Activated CD8-positive, alpha-beta memory T cell treated with anti-CD3 and anti-CD28 coated beads, Interleukin-2, amount 50 U/mL, for 1 hour (primary cell): ENCODE results near the gene TESMIN.

Experiments
- DNase-seq: peaks from one replicate; pipeline ENCODE4 v3.0.0-alpha.2; 2020; ENCODE audit errors: extremely low read depth

Gene TESMIN

DNA sequence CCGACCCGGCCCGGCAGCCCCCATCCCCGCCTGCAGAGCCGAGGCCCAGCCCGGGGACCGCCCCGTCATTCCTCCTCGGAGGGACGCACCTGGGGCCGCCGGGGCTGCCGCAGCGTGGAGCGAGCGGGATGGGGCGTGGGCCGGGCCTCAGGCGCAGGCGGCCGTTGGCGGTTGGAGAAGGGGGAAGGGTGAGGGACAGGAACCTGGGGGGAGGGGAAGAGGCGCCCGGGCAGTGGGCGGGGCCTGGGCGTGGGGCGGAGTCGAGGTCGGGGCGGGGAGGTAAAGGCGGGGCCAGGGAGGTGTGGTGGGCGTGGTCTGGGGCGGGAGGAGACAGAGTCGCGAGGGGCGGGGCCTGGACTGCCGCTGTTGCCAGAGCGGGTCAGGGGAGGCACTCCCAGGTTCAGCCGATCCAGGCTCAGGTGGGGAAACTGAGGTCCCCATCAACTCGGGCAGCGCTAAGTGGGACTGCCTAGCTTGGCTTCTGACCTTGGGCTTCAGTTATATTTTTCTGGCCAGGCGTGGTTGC lies at the start of gene TESMIN:
TSS of gene TESMIN (minus strand) at position 190 of the 526 bp plus-strand sequence. CDS start 860 bp downstream, outside the sequence.
- peak; percentile 75 for DNase-seq

DNA sequence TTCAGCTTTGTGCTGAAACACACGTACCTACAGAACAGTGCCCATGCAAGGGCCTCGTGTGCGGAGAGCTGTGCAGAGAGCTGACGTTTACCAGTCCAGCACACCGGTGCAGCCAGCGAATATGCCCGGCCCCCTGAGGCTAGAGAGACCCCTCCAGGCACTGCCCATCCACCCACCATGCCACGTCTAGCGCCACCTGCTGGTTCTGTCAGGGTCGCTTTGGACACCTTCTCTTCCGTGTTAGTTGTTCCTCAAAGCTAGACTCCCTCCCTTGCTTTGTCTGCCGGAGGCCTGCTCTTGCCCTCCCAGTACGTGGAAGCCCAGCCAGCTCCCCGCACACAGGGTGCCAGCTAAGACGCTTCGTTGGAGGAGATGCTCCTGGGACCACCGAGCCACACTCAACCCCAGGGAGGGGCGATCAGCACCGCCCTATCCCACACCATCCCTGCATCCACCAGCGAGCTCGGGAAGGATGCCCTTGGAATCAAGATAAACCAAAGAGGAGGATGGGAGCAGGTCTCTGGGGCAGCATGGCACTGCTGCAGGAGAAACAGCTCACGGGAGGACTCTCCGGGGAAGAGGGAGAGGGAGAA lies 47.0 kb upstream of the TESMIN start:
- no peak for DNase-seq

DNA sequence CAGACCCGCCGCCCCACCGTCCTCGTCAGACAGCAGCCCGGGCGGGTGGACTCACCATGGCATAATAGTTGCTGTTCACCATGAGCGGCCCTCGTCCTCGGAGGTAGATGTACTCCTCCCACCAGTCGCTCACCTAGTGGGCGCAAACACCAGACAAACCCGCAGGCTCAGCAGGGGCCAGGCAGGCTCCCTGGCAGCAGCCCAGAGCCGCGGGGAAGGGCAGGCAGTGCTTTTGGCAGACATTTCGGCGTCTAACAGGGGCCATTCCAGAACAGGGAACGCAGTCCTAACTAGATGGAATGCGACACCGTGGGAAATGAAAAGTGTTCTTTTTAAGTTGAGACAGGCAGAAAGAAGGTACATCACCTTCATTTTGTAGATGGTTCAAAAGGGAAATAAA lies 45.5 kb upstream of the TESMIN start:
- no peak for DNase-seq

DNA sequence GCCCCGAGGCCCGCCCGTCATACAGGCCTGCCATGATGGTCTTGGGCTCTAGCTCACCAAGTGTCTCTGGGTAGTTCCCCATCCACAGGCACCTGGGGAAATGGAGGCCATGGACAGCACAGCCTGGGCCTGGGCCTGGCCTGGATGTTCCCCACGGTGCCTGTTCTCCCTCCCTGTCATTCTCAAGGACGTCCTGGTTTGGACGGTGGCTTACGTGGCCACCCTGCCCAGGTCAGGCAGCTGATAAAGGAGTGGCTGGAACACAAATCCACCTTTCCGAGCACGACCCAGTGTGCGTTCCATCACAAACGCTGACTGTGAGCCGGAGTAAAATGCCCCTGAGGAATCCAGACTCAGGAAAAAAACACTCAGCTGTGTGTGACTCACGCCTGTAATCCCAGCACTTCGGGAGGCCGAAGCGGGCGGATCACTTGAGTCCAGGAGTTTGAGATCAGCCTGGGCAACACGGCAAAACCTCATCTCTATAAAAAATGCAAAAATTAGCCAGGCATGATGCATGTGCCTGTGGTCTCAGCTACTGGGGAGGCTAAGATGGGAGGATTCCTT lies 41.2 kb upstream of the TESMIN start:
- DNase-seq, result no peak

DNA sequence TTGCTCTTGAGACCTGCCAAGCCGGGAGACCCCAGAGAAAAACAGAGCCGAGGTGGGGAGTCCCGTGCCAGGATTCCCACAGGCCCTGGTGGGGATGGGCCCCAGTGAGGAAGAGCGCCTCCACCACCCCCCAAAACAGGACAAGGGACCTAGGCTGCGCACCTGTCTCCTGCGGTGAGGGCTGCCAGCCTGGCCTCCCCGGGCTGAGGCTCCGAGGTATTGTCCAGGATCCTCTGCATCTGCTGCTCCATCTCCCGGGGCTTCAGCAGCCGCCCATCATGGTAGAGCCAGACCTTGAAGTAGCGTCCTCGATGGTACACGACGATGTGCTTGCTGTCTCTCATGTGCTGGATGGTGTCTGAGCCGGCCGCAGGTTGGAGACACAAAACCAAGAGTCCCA lies 33.3 kb upstream of the TESMIN start:
- DNase-seq, result no peak

DNA sequence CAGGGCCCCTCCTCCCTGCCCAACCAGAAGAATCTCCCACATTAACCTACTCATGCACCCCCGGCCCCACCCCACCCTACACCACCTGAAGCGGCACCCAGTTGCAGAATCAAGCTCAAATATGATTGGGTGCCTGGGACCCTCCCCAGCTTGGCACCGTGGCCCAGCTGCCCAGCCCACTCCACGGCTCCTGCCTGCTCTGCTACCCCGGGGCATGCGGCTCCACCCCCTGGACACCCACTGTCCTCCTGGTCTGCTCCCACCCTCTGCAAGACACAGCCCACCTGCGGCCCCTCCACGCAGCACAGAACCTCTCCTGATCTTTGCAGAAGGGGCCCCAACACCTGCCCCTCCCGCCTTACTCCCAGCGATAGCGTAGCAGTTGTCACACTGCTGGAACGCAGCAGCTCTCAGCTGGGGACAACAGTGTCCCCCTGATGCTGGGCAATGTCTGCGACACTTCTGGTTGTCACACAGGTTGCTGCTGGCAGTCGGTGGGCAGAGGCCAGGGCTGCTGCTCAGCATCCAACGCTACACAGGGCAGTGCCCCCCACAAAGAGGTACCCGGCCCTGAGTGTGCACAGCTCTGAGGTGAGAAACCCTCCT lies 32.0 kb upstream of the TESMIN start:
- DNase-seq, result no peak

DNA sequence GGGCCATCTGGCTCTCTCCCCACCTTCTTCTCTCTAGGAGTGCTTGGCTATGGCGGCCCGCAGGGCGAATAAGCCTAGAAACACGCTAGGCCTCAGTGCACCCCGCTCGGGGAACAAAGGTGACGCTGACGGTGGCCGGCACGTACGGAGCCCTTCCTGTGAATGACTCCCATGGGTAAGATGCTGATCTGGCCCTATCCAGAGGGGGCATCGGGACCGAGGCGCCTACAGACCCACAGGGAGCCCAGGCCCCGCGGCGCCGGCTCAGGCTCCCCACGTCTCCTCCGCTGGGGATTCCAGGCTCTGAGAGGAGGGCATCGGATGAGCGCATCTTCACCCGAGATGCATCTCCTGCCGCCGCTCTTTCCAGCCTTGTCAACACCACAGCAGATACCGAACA lies 31.4 kb upstream of the TESMIN start:
- DNase-seq, result no peak

- no peak for DNase-seq
Measured at GRCh38 chr11:68780829-68781228, 29.5 kb upstream of the TESMIN start.

DNA sequence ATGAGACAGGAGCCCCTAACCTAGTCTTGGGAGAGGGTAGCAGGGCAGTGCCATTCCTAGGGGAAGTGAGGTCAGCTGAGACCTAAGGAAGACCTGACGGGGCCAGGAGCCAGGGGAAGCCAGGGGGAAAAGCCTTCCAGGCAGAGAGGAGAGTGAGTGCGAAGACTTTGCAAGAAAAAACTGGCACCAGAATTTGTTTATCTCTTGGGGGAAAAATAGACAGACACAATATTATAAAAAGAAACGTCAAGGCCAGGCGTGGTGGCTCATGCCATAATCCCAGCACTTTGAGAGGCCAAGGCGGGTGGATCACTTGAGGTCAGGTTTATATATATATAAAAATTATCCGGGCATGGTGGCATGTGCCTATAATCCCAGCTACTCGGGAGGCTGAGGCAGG lies 26.9 kb upstream of the TESMIN start:
- no peak for DNase-seq

GRCh38 chr11:68776442-68777235 lies 25.3 kb upstream of the TESMIN start:
- DNase-seq, result no peak

- DNase-seq, result no peak
Measured at GRCh38 chr11:68775951-68776388, 24.6 kb upstream of the TESMIN start.

- no peak for DNase-seq
Measured at GRCh38 chr11:68774194-68774585, 22.9 kb upstream of the TESMIN start.

GRCh38 chr11:68773521-68774193 lies 22.3 kb upstream of the TESMIN start:
- no peak for DNase-seq

GRCh38 chr11:68772936-68773335 lies 21.6 kb upstream of the TESMIN start:
- no peak for DNase-seq

DNA sequence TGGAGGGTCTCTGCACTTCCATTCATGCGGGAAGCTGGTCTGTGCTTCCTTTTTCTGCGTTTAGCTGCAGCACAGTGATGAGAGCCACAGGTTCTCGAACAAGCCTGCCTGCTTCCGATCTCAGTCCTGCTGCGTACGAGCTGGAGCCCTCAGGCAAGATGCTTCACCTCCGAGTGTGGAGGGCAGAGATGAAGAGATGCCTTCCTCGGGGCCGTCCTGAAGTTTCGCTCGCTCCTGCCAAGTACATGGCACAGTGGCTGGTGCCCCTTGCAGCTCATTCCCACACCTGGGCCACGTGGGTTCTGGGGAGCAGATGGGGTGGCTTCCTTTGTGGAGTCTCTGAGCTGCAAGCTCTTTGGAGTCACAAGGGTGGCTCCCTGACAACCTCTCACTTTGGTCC lies 19.5 kb upstream of the TESMIN start:
- DNase-seq, result no peak

- DNase-seq, result no peak
Measured at GRCh38 chr11:68767672-68768071, 16.4 kb upstream of the TESMIN start.

DNA sequence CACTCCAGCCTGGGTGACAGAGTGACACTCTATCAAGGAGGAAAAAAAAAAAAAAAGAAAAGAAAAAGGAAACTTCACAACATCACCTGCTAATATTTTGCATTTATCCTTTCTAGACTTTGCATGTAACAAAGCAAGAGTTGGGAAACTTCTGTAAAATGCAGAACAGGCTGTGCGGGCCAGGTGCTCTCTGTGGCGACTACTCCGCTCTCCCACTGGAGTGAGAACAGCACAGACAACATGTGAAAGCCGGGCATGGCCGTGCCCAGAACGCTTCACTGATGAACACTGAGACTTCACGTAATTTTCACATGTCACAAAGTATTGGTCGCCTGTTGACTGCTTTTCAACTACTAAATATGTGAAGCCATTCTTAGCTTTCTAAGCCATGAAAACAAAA lies 15.5 kb upstream of the TESMIN start:
- no peak for DNase-seq

DNA sequence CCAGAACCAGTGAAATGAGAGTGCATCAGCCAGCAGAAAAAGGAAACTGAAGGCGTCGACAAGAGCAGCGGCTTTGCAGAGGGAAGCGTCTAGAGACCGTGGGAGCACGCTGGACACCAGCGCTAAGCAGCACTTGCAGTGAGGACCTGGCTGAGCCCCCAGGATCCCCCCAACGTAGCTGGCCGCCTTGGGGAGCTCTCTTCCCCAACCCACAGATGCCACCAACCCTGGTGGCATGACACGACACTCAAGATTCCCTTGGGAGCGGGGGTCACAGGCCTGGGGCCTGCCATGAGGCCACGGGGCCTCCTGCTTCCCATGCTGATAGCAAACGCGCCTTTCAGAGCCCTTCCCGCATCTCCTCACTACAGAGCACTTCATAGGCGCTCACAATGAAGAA lies 13.4 kb upstream of the TESMIN start:
- DNase-seq, result no peak

- no peak for DNase-seq
Measured at GRCh38 chr11:68763926-68764657, 12.8 kb upstream of the TESMIN start.

DNA sequence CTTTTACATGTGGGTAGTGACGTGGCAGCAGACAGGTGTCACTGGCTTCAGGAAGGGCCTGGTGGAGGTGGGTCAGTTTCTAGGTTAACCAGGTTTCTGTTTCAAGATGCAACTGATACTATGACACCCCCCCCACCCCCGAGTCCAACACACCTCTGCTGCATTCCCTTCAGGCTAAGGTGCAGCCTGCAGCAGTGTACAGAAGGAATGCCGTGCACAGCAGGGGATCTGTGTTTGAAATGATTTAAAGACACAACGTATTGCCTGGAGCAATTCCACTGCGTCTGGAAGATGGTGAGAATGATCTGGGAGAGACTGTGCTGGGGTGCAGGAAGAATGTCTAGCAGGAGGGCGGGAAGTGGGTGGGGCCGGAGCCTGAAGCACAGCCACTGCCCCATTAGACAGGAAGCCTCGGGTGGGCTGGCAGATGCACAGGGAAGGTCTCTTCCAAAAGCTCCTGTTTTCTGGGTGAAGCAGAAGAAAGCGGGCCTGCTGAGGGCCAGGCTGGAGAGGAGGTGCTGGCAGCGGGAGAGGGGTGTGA lies 11.9 kb upstream of the TESMIN start:
- DNase-seq, result no peak

DNA sequence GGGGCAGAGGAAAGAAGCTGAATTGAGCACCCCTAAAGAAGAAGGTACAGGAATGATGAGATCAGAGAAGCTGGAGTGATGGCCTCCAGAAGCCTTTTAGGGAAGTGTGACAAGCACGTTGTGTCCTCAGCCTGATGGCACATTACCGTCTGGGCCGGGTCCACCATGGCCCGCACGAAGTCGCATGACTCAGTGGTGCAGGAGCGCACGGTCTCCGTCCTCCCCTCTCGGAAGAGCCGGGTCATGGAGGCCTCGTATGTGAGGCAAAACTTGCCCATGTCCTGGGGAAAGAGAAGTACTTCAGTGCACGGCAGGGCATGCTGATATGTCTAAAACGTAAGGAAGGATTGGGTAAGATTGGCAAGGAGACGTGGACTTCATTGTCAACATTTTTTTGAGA lies 11.2 kb upstream of the TESMIN start:
- DNase-seq, result no peak
